Esophagus squamous epithelium (tissue), 4 donors: ENCODE data around the gene SPINK14.

Experiments
- CTCF ChIP-seq, 6 experiments: fragments of 450-650 bp in 4 of 6; fragments of 200-600 bp in 2 of 6; sonication (generic) in 2 of 6; IDR thresholded peaks; one replicate each; pipeline ENCODE4 v1.5.1; 2016 to 2019; ENCODE audit warnings: antibody characterized with exemption in 6 of 6, mild to moderate bottlenecking in 4 of 6, moderate library complexity in 4 of 6
- POLR2A ChIP-seq, 4 donors: fragments of 450-650 bp; IDR thresholded peaks; one replicate each; pipeline ENCODE4 v1.6.1; 2017; ENCODE audit warnings: antibody characterized with exemption in 4 of 4, mild to moderate bottlenecking in 4 of 4, moderate library complexity in 3 of 4

- TF ChIP-seq CTCF (IDR thresholded peaks at IDR 0.05) (no peak), POLR2A (IDR thresholded peaks at IDR 0.05) (no peak)
Measured at GRCh38 chr5:148120317-148120716, 48.0 kb upstream of the SPINK14 start.
